PC-9 (cell line): Measurements from ENCODE around the gene STXBP5L. TPM values are rescaled to one million over a fixed set of nuclear protein-coding genes. Genes with fewer than 3 reads are reported as not detected.

Experiments used
- BruUV-seq: library from RNA; stranded (reverse); fragments of 400-500 nt; replicated peaks from 2 replicates; lab custom pipeline; 2021; lab: Mats Ljungman, UMichigan
- CTCF ChIA-PET: fragments of 300-600 bp; sonication (Branson Sonifier 250); formaldehyde crosslinking; loops from one replicate; lab custom pipeline; 2022; ENCODE audit warnings: antibody characterized with exemption; lab: Charles Lee
- POLR2A ChIA-PET: fragments of 300-600 bp; sonication (Branson Sonifier 250); formaldehyde crosslinking; loops from one replicate; lab custom pipeline; 2022; ENCODE audit warnings: antibody characterized with exemption; ENCODE audit not compliant: unreplicated experiment; lab: Charles Lee
- DNase-seq, 2 experiments: peaks; one replicate each; pipeline versions ENCODE4 v3.0.0 to v3.0.0-alpha.2; 2015 to 2022; ENCODE audit warnings: mixed read lengths in 1 of 2
- H2AFZ ChIP-seq: fragments of 200-600 bp; sonication (generic); 2 replicates; pipeline ENCODE4 v1.8.1; 2017; ENCODE audit warnings: antibody characterized with exemption
- H3F3A ChIP-seq: fragments of 200-600 bp; sonication (generic); 2 replicates; pipeline ENCODE4 v1.8.1; 2017; ENCODE audit warnings: antibody characterized with exemption, mild to moderate bottlenecking, low read depth; ENCODE audit not compliant: insufficient read depth
- H3K27ac ChIP-seq: fragments of 200-600 bp; sonication (generic); 2 replicates; pipeline ENCODE4 v1.6.1; 2016; ENCODE audit warnings: mixed run types
- H3K27me3 ChIP-seq: fragments of 200-600 bp; sonication (generic); 2 replicates; pipeline ENCODE4 v1.6.1; 2016; ENCODE audit warnings: low read depth, mixed run types; ENCODE audit not compliant: insufficient read depth
- H3K36me3 ChIP-seq: fragments of 200-600 bp; sonication (generic); 2 replicates; pipeline ENCODE4 v1.6.1; 2016; ENCODE audit warnings: low read depth, mixed run types
- H3K4me1 ChIP-seq: fragments of 200-600 bp; sonication (generic); replicated peaks from 2 replicates; pipeline ENCODE4 v1.6.1; 2016; ENCODE audit warnings: mixed run types; ENCODE audit not compliant: insufficient read depth
- H3K4me2 ChIP-seq: fragments of 200-600 bp; sonication (generic); 2 replicates; pipeline ENCODE4 v1.6.1; 2017; ENCODE audit warnings: mixed run types
- H3K4me3 ChIP-seq: fragments of 200-600 bp; sonication (generic); 2 replicates; pipeline ENCODE4 v1.6.1; 2016; ENCODE audit warnings: mixed run types
- H3K79me2 ChIP-seq: fragments of 200-600 bp; sonication (generic); 2 replicates; pipeline ENCODE4 v1.6.1; 2017; ENCODE audit warnings: low read depth, mixed run types
- H3K9me2 ChIP-seq: fragments of 200-600 bp; sonication (generic); 2 replicates; pipeline ENCODE4 v1.8.1; 2017; ENCODE audit warnings: mild to moderate bottlenecking; ENCODE audit not compliant: insufficient read depth
- H3K9me3 ChIP-seq: fragments of 200-600 bp; sonication (generic); 2 replicates; pipeline ENCODE4 v1.8.1; 2016; ENCODE audit warnings: low read depth; ENCODE audit not compliant: insufficient read depth
- H4K20me1 ChIP-seq: fragments of 200-600 bp; sonication (generic); 2 replicates; pipeline ENCODE4 v1.8.1; 2017; ENCODE audit not compliant: insufficient read depth
- EZH2 ChIP-seq: fragments of 200-600 bp; sonication (generic); IDR thresholded peaks from 2 replicates; pipeline ENCODE4 v1.8.0; 2017; ENCODE audit warnings: antibody characterized with exemption, low read depth
- intact Hi-C: fragments of 100-400 bp; cut with micrococcal nuclease; formaldehyde crosslinking; loops from one replicate; pipeline ENCODE4 v1.10.0; 2022; ENCODE audit not compliant: unreplicated experiment
- total RNA-seq: library from RNA; stranded (reverse); gene quantifications from 2 replicates; pipeline ENCODE4 v1.2.3, GENCODE V29; 2021
- TF ChIP-seq, protein P1 (sequence below): fragments of 200-600 bp; sonication (generic); conservative IDR thresholded peaks from 2 replicates; pipeline ENCODE4 v1.6.1; 2017; ENCODE audit warnings: mixed run types, antibody characterized with exemption, mild to moderate bottlenecking, moderate library complexity

The STXBP5L gene
- total RNA-seq, 1 experiment from 2014 or later = not detected

DNA sequence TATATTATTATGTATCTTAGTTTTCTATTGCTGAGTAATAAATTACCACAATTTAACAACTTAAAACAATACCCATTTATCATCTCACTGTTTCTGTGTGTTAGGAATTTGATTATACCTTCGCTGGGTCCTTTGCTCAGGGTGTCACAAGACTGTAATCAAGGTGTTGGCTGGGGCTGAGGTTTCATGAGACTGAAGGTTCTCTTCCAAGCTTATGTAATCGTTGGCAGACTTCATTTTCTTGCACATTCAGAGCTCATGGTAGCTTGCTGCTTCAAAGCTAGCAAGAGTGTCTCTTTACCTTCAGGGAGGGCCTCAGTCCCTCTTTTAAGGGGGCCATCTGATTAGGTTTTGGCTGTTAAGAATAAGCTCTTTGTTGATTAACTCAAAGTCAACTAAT lies 344.7 kb downstream of the STXBP5L start:
- H3K27ac ChIP-seq = no peak overlapping the region
- no peak for TF ChIP-seq EZH2
- TF ChIP-seq, protein P1, sequence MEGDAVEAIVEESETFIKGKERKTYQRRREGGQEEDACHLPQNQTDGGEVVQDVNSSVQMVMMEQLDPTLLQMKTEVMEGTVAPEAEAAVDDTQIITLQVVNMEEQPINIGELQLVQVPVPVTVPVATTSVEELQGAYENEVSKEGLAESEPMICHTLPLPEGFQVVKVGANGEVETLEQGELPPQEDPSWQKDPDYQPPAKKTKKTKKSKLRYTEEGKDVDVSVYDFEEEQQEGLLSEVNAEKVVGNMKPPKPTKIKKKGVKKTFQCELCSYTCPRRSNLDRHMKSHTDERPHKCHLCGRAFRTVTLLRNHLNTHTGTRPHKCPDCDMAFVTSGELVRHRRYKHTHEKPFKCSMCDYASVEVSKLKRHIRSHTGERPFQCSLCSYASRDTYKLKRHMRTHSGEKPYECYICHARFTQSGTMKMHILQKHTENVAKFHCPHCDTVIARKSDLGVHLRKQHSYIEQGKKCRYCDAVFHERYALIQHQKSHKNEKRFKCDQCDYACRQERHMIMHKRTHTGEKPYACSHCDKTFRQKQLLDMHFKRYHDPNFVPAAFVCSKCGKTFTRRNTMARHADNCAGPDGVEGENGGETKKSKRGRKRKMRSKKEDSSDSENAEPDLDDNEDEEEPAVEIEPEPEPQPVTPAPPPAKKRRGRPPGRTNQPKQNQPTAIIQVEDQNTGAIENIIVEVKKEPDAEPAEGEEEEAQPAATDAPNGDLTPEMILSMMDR = no peak
- ChIA-PET CTCF (no interaction called here), POLR2A (no interaction called here)
- H2AFZ ChIP-seq = no peak overlapping the region
- no peaks in the 10 kb centered on the region for H3K4me1 ChIP-seq
- H4K20me1 ChIP-seq = no peaks in the 10 kb centered on the region
- H3K9me3 ChIP-seq = no peaks in the 10 kb centered on the region
- intact Hi-C loops = no loop called here
- no peaks in the 10 kb centered on the region for H3K9me2 ChIP-seq
- H3K4me2 ChIP-seq = no peak overlapping the region
- no peaks in the 10 kb centered on the region for H3K79me2 ChIP-seq
- H3K27me3 ChIP-seq = no peaks in the 10 kb centered on the region
- DNase-seq = no peak
- no peaks in the 10 kb centered on the region for H3F3A ChIP-seq
- H3K36me3 ChIP-seq = no peaks in the 10 kb centered on the region
- no peak overlapping the region for H3K4me3 ChIP-seq
- BruUV-seq = no TSS peak

DNA sequence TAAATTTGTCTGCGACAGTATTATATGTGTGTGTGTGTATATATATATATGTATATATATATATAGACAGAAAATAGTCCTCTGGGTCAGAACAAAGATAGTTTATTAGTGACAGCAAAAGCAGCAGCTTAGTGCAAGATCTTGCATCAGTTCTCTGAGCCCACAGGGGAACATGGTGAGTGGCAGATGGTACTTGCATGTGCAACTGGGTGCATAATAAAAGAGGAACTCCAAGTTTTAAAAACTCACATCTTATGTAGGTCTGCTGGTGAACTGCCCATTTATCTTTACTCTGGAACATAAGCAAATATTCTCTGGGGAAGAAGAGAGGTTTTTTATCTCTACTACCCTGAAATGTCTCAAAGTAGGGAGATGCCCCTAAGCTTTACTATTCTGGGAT lies 361.4 kb downstream of the STXBP5L start:
- CTCF ChIA-PET = interaction anchor here (0.6 kb wide), 1 partner anchor 239 kb away, joined by 3 read pairs; no protein-coding TSS in a partner anchor

DNA sequence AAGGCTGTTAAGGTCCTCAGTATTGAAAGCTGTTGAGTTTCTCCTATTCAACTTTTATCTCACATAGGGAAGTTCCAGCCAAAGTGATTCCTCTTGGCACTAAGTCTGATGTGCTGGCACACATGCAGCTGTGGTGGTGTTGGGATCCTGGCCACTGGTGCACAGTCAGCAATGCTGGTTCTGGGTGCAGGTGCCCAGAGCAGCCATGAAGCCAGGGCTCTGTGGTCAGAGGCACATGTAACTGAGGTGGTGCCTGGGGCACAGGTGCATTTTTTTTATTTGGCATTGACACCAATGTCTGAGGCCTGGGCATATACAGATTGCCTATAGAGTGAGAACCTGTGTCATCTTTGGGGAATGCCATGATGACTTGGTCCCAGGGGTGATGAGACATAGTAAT lies 366.4 kb downstream of the STXBP5L start:
- no TSS peak for BruUV-seq
- POLR2A ChIA-PET = no interaction called here

More for the DNA sequence above, 361.4 kb downstream of the STXBP5L start:
- Histone ChIP-seq H3K27ac (no peak overlapping the region), H3K36me3 (no peaks in the 10 kb centered on the region), H2AFZ (no peak overlapping the region), H3K27me3 (peaks cover 3% of the 10 kb centered on the region; the same call in 1 of the 2 replicates), H3K4me3 (no peak overlapping the region), H3K4me1 (no peaks in the 10 kb centered on the region), H4K20me1 (no peaks in the 10 kb centered on the region), H3K79me2 (no peaks in the 10 kb centered on the region), H3F3A (no peaks in the 10 kb centered on the region), H3K9me2 (no peaks in the 10 kb centered on the region), H3K9me3 (no peaks in the 10 kb centered on the region), H3K4me2 (no peak overlapping the region)
- DNase-seq = no peak
- POLR2A ChIA-PET = no interaction called here
- intact Hi-C loops = no loop called here
- no TSS peak for BruUV-seq
- TF ChIP-seq, protein P1 = no peak
- no peak for TF ChIP-seq EZH2

More for the DNA sequence above, 366.4 kb downstream of the STXBP5L start:
- H3K27ac ChIP-seq = no peak overlapping the region
- CTCF ChIA-PET = no interaction called here
- H3K79me2 ChIP-seq = no peaks in the 10 kb centered on the region
- H3K36me3 ChIP-seq = no peaks in the 10 kb centered on the region
- H3K27me3 ChIP-seq = no peaks in the 10 kb centered on the region
- intact Hi-C loops = no loop called here
- TF ChIP-seq EZH2 = no peak
- TF ChIP-seq, protein P1 = no peak
- H4K20me1 ChIP-seq = no peaks in the 10 kb centered on the region
- no peak overlapping the region for H3K4me2 ChIP-seq
- no peak overlapping the region for H3K4me3 ChIP-seq
- no peak for DNase-seq
- no peaks in the 10 kb centered on the region for H3K4me1 ChIP-seq
- H3F3A ChIP-seq = no peaks in the 10 kb centered on the region
- H3K9me3 ChIP-seq = no peaks in the 10 kb centered on the region
- H3K9me2 ChIP-seq = no peaks in the 10 kb centered on the region
- no peak overlapping the region for H2AFZ ChIP-seq
